K562 (cell line): ENCODE results near the gene BHLHE40. TPM values are rescaled to one million over a fixed set of nuclear protein-coding genes. Genes with fewer than 3 reads are reported as not detected.
A peak's percentile ranks its signal among the peaks of the same experiment; 100 is the strongest.

ENCODE experiments used
- ILK ChIP-seq: fragments of 450-650 bp; IDR thresholded peaks from 2 replicates; pipeline ENCODE4 v1.6.1; 2016; ENCODE audit warnings: missing genetic modification characterization, low read depth, mild to moderate bottlenecking, missing compliant biosample characterization, moderate library complexity, borderline replicate concordance
- KDM4B ChIP-seq, 2 experiments: fragments of 450-650 bp in 1 of 2; sonication (generic) in 1 of 2; IDR thresholded peaks; 2 replicates each; pipeline ENCODE4 v1.6.1; 2016 to 2017; ENCODE audit warnings: borderline replicate concordance in 2 of 2, antibody characterized with exemption in 1 of 2, low read depth in 1 of 2, mild to moderate bottlenecking in 1 of 2
- MAZ ChIP-seq, 2 experiments: fragments of 450-650 bp in 1 of 2; sonication (generic) in 1 of 2; formaldehyde crosslinking; IDR thresholded peaks in 1 of 2; conservative IDR thresholded peaks in 1 of 2; 2 replicates each; pipeline versions ENCODE4 v1.4.0 to v1.5.0; 2020; ENCODE audit warnings: mild to moderate bottlenecking in 1 of 2, missing genetic modification reagents in 1 of 2
- MCM3 ChIP-seq: fragments of 450-650 bp; IDR thresholded peaks from 2 replicates; pipeline ENCODE4 v1.6.1; 2016
- MGA ChIP-seq: fragments of 450-650 bp; IDR thresholded peaks from 2 replicates; pipeline ENCODE4 v1.6.1; 2016; ENCODE audit warnings: mild to moderate bottlenecking, moderate library complexity
- NFIX ChIP-seq: fragments of 250-450 bp; sonication (Bioruptor Pico); IDR thresholded peaks from 2 replicates; pipeline ENCODE4 v1.4.0; 2020; ENCODE audit warnings: low read depth, mild to moderate bottlenecking, moderate library complexity
- POLR3A ChIP-seq: IDR thresholded peaks from 2 replicates; pipeline ENCODE4 v1.6.1; 2011; ENCODE audit warnings: borderline replicate concordance, mild to moderate bottlenecking, moderate library complexity; ENCODE audit not compliant: insufficient read length, insufficient read depth; ENCODE audit errors: extremely low read depth
- PTTG1 ChIP-seq: fragments of 450-650 bp; IDR thresholded peaks from 2 replicates; pipeline ENCODE4 v1.6.1; 2016; ENCODE audit warnings: low read depth, mild to moderate bottlenecking, missing genetic modification characterization, missing compliant biosample characterization
- ZNF124 ChIP-seq: sonication (generic); formaldehyde crosslinking; IDR thresholded peaks from 2 replicates; pipeline ENCODE4 v1.8.1; 2022; ENCODE audit warnings: missing genetic modification reagents
- ZNF592 ChIP-seq: fragments of 450-650 bp; IDR thresholded peaks from 2 replicates; pipeline ENCODE4 v1.6.1; 2017; ENCODE audit warnings: antibody characterized with exemption, mild to moderate bottlenecking
- polyA plus RNA-seq, 8 experiments: library from polyadenylated mRNA; depleted of rRNA in 4 of 8; stranded (reverse) in 5 of 8; unstranded in 3 of 8; fragments of >200 nt; fragmentation: Nextera tagmentation in 2 of 8; fragmentation: Illumina TruSeq in 1 of 8; extraction: Ambion mirVana in 2 of 8; extraction: Trizol in 1 of 8; gene quantifications; 2 replicates each; pipeline versions ENCODE4 v1.2.1 to v1.2.3, GENCODE V29; 2011 to 2014; ENCODE audit warnings: inconsistent platforms in 1 of 8, missing spikeins in 1 of 8
- total RNA-seq, 7 experiments: library from RNA; depleted of rRNA in 6 of 7; stranded (reverse); fragments of >200 nt in 6 of 7; fragmentation: Illumina TruSeq in 2 of 7; extraction: Trizol in 2 of 7; gene quantifications; 2 replicates each; pipeline versions ENCODE4 v1.2.1 to v1.2.3, GENCODE V29; 2011 to 2021; ENCODE audit warnings: low replicate concordance in 1 of 7

The BHLHE40 gene
- total and polyA plus RNA-seq, 9 of the 15 experiments (the other 6 are each of a cell fraction or from before 2014, with no cell fraction given), result 12.0 to 83.9 (median 31.4) TPM

GRCh38 chr3:4977001-4977852 is 2.0 kb upstream of the BHLHE40 start (continued):
- TF ChIP-seq ZNF592, result no peak
- TF ChIP-seq KDM4B (IDR thresholded peaks at IDR 0.05; ENCODE audit: borderline replicate concordance in 2 of 2, low read depth in 1 of 2), result 0 out of 4 replicates have a peak, but pooled peaks of 1 of the 2 experiments have one; percentile 52
- TF ChIP-seq ZNF124 (CRISPR knock-in tag), result no peak
- TF ChIP-seq ILK (tag), result no peak
- 0 out of 2 replicates have a peak, but pooled peaks have one; percentile 54 for TF ChIP-seq PTTG1 (tag)
- TF ChIP-seq POLR3A, result no peak
- no peak for TF ChIP-seq MGA
- no peak for TF ChIP-seq MCM3
- peak; percentile 46 to 80 for TF ChIP-seq MAZ (CRISPR knock-in tag; conservative IDR thresholded peaks at IDR 0.05 in 1 of 2, IDR thresholded peaks at IDR 0.05 in 1 of 2)
- no peak for TF ChIP-seq NFIX (CRISPR knock-in tag)
